GM18519 (cell line): ENCODE data around the gene SUN5.

Source experiments
- ATAC-seq: cut with Tn5 transposase; IDR thresholded peaks from one replicate; pipeline ENCODE4 v1.9.1; 2021; ENCODE audit warnings: mild to moderate bottlenecking, moderate library complexity; ENCODE audit not compliant: unreplicated experiment, low FRiP score

SUN5 gene

DNA sequence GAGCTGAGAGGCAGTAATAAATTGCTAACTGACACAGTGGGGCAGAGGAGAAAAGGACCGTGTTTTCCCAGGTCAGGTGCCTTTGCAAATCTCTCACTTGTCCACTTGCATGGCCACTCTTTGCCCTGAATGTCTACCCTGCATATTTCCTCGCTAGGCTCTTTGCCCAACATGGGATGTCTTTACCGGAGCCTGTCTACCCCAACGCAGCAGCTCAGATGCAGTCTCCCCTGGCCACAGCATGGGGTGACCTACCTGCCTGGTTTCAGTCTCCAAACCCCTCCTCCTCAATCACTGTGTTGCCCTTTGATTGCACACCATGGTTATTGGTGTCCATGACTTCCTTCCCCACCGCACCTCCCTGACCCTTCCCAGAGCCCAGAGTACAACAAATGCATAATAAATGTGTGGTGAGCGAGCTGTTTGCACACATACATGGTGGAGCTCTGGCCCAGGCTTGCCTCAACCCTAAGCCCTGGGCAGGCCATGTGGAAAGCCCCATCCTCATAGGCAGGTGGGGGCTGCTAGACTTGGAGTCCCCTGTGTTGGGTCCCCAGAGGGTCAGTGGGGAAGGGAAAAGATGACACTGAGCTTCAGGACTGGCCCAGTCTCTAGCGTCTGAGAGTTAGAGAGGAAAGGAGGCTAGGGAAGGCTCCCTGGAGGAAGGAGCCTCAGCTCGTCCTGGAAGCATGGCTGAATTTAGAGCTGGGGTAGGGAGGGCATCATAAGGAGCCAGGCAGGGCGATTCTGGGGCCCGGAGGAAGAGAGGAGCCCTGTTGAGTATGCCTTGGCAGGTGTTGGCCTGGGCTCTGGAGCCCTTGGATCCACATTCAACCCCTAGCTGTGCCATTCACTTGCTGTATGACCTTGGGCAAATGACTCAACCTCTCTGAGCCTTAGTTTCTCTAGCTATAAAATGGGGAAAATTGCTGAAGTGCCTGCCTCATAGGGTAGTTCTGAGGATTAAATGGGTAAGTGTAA lies 22.8 kb upstream of the SUN5 start:
- no peak for ATAC-seq

DNA sequence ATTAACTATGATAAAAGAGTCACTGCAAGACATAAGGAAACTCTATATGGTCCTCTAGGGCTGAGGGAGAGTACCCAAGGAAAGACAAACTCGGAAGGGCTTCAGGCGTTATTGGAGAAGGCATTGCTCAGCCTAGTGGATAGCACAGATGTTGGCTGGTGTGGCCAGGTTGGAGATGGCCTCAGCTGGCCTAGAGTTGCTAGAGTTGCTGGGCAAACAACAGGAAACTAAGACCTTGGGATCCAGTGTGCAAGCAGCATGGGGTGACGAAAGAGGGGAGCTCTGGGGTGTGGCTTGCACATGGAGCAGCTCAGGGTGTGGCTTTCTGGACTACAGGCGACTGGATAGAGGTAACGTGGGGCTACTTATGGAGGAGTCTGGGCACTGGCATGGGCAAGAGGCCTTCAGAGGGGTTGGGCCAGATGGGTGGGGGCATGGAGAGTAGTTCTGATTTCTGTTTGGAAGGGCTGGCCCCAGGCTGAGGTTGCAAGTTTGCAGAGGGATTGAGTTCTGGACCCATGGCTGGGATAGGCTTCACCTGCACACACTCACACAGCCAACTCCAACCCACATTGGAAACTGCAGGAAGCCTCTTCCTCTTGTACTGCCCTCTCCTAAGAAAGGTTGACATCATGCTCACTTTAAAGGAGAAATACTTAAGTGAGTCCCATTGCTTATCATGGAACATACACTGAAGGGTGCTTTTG lies 22.0 kb upstream of the SUN5 start:
- no peak for ATAC-seq

DNA sequence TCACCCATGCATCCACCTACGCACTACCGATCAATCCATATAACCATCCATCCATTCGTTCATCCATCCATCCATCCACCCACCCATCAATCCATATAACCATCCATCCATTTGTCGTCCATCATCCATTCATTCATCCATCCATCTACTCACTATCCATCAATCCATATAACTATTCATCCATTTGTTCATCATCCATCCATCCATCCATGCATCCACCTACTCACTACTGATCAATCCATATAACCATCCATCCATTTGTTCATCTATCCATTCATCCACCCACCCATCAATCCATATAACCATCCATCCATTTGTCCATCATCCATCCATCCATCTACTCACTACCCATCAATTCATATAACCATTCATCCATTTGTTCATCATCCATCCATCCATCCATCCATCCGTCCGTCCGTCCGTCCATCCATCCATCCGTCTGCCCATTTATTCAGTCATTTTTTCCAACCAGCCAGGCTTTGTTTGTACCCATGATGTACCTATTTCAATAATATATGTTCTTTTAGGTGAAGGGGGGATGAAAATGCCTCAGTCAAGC lies 21.2 kb upstream of the SUN5 start:
- no peak for ATAC-seq

- no peak for ATAC-seq
Measured at GRCh38 chr20:33024609-33025317, 20.5 kb upstream of the SUN5 start.

DNA sequence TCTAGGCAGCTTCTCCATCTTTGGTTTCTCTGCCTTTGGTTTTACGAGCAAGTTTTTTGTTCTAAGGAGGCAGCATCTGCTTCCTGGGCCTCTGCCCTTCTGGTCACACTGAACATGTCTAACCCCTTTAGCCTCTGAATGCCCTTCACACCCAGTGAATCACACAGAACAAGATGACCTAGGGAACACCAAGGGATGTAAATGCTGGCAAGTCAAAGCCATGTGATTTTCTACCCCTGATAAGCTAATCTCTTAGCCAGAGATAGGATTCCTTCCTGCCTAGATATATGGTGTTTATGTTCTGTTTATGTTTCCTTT lies 20.0 kb upstream of the SUN5 start:
- no peak for ATAC-seq

DNA sequence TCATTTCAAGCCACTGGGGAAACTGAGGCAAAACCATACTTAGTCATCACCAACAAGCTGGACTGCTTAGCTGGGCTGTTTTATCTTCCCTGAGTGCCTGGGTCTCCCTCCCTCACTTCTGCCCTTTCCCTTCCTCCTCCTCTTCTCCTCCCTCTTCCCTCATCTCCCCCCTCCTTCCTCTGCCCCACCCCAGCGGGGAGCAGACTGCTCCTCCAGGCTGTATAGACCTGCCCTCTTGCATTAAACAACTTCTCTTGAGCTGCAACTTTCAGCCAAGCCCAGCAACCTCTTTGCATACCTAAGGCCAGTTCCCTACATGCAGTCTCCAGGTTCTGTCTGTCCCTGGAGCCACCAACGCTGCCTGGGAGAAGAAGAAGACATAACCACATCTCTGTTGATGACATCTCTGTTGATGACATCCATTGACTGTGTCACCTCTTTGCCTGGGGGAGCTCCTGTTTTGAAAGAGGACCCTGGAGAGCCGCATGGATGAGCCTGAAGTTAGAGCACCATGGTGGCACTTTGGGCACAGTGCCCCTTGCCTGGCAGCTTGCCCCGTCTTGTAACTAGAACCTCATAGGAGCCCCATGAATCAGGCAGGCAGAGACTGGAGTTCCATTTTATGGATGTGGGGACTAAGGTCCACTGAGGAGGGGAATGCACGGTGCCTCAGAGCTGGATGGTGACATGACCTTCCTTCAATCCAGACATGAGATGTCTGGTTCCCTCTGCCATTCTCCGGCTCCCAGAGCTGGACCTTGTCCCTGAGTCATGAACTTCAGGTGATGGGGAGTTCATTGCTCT lies 19.4 kb upstream of the SUN5 start:
- ATAC-seq = no peak

DNA sequence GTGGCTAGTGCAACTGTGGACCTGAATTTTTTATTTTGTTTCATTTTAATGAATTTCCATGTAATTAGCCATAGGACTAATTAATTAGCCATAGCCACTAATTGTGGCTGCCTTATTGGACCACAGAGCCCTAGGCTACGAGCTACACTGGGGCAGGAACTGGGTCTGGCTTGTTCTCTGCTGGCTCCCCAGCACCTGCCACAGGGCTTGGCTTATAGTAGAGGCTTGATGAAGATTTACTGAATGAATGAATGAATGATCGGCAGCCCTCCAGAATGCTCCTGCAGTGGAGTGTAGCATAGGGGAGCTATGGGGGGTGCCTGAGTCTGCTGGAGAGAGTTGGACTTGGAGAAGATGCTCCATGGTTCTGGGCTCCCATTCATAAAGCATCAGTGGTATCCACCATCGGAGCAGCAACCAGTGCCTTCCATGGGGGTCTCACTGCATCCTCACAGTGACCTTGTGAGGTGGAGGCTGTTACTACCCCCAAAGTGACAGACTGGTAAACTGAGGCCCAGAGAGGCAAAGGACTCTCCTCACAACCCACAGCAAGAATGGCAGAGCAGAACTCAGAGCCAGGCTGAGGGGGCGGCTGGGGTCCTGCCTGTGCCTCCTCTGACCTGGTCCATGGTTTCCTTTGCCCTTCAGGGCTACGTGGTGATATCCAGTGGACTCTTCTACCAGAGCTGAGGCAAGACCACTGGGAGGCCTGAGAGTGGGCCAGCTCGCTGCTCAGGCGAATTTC lies 18.6 kb upstream of the SUN5 start:
- ATAC-seq = no peak

GRCh38 chr20:33022289-33022688 lies 18.1 kb upstream of the SUN5 start:
- no peak for ATAC-seq

GRCh38 chr20:33021879-33022278 lies 17.6 kb upstream of the SUN5 start:
- ATAC-seq = no peak

GRCh38 chr20:33020278-33021161 lies 16.3 kb upstream of the SUN5 start:
- no peak for ATAC-seq

- no peak for ATAC-seq
Measured at GRCh38 chr20:33019465-33020277, 15.4 kb upstream of the SUN5 start.

DNA sequence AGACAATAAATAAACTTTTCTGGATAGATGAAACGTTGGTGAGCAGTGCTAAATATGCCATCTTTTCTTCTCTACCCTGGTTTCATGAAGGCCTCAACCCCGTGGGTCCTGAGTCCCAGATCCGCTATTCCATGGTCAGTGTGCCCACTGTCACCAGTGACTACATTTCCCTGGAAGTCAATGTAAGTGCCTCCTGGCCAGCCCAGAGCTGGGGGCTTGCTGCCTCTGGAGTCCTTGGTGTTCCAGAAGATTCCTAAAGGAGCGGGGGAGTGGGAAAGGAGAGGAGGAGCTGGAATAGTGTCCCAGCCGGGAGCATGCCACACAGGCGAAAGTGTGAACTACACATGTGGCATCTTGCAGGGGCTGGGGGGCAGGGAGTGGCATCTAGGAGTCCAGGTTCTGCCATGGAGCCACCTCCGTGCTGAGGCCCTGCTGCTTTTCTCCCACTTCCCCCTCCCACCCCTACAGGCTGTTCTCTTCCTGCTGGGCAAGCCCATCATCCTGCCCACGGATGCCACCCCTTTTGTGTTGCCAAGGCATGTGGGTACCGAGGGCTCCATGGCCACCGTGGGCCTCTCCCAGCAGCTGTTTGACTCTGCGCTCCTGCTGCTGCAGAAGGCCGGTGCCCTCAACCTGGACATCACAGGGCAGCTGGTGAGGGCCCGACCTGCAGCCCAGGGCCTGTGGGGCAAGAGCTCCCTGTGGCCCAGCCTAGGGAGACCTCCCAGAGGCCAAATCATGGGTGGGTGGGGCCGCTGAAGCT lies 14.1 kb upstream of the SUN5 start:
- ATAC-seq = no peak

DNA sequence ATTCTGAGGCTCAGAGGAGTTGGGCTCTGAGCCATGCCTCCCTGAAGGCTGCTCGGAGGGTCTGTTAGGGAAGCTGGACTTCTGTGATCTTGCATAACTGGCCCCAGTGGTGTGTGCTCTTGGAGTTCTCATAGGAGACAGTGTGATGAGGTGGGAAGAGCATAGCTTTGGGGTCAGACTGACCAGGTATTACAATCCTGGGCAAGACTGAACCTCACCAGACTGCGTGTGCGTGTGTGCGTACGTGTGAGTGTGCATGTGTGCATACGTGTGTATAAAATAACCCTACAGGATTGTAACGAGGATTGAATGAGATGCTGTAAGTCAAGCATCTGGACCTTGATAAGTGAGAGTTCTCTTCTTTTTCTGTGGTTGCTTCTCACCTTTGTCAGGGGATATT lies 13.3 kb upstream of the SUN5 start:
- ATAC-seq = no peak

- no peak for ATAC-seq
Measured at GRCh38 chr20:33016581-33017109, 12.4 kb upstream of the SUN5 start.

- ATAC-seq = no peak
Measured at GRCh38 chr20:33015700-33016580, 11.7 kb upstream of the SUN5 start.

GRCh38 chr20:33015114-33015484 lies 10.9 kb upstream of the SUN5 start:
- no peak for ATAC-seq
